ENCODE data around the gene RNF225.
"Not testable (repeated sequence)": the region's sequence is repeated elsewhere in the genome, so short reads cannot be mapped to it uniquely, and the experiment has no call there.

RNF225 gene

GRCh38 chr19:58362272-58362994 lies 33.0 kb upstream of the RNF225 start, which contains the start of gene ZNF497:
Gene ZNF497, minus strand, starts transcription at chr19:58362751. Its CDS starts 5,116 bp downstream, at chr19:58357635.
- peak; percentile 98 for DNase-seq

DNA sequence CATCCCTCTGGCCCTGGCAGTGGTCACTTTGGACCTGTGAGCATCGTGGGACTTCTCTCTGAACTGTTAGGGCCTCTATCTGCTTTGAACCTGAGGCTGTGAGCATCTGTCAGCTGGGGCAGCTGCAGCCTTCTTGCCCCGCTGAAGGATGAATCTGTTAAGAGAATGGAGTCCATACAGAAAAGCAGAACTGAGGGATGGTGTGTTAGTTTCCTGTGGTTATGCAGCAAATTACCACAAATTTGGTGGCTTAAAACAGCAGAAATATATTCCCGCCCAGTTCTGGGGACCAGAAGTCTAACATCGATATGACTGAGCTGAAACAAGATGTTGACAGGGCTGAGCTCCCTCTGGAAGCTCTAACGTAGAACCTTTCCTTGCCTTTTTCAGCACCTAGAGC lies 31.3 kb upstream of the RNF225 start:
- no peak for DNase-seq

- no peak for DNase-seq
Measured at GRCh38 chr19:58366585-58367430, 28.6 kb upstream of the RNF225 start.

DNA sequence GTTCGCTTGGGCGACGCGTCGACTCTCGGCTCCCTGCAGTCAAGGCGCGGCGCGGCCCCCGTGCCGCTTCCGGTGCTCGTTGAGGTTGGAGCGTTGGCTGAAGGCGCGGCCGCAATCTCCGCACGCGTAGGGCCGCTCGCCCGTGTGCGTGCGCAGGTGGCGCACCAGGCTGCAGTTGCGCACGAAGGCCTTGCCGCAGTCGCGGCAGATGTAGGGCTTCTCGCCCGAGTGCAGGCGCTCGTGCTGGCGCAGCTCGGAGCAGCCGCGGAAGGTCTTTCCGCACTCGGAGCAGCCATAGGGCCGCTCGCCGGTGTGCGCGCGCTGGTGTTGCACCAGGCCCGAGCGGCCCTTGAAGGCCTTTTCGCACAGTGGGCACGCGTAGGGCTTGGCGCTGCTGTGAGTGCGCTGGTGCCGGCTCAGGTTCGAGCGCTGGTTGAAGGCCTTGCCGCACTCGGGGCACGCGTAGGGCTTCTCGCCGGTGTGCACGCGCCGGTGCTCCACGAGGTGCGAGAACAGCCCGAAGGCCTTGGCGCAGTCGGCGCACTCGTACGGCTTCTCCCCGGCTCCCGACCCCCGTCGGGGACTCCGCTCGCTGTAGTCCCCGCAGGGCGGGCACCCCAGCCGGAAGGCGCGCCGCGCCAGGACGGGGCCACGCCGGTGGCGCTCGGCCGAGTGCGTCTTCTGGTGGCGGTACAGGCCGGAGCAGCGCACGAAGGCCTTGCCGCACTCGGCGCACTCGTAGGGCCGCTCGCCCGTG lies 27.6 kb upstream of the RNF225 start:
- no peak for DNase-seq

DNA sequence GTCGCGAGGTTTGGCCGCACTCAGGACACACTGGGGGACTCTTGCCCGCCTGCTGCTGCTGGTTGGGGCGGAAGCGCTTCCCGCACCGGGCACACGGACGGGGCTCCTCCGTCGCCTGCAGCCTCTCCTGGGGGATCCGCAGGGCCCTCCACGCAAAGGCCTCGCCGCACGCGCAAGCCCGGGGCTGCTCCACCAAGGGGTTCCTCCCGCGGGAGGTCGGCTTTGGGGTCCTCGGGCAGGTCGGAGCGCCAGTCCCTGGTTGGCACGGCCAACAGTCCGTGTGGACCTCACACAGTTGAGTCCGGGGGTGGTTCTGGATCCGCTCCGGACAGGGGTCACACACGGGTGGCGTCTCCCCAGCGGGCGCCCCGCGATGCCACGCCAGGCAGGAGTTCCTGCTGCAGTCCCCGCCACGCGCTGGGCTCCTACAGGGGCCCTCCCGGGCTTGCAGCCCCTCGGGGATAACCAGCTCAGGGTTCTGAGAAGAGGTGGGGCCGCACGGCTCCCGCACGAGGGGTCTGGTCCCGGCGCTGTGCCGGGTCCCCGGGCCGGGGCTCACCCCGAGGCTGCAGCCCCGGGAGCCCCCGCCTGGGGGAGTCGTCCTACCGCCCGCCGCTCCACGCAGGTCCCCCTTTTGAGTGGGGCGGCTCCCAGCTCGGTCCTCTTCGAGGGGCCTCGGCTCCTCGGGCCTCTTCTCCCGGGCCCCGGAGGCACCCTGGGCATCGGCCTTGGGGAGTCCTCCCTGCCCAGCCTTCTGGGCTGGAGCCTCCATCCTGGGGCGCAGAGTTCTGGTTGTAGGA lies 26.7 kb upstream of the RNF225 start:
- no peak for DNase-seq

DNA sequence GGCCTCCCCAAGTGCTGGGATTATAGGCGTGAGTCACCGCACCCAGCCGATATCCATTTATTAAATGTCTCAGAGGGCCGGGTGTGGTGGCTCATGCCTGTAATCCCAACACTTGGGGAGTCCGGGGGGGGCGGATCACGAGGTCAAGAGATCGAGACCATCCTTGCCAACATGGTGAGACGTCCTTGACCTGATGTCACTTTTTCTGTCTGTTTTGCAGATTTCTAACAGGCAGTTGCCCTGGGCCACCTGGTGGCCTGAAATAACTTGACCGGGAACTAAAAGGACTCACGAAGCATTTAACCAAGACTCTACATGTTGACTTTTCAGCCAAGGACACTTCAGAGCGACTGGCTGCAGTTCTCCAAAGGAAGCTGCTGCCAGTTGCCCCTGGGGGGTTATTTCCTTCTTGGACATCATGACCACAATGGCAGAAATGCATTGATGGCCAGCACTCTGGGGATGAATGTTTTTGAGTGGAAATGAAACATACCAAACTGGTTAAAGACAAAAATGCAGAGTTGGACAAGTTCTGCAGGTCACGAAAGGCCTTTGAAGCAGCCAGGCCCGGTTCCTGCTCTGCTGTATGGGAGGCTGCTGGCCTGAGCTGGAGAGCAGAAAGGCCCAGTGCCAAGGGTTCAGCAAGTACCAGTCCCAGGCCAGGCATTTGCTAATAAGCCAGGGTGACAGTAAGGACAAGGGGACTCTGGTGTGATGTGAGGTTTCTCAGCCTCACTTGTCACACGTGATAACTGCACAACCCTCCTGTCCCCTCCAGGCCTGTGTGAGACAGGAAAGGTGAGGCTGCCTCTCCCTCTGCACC lies 22.9 kb upstream of the RNF225 start:
- no peak for DNase-seq

DNA sequence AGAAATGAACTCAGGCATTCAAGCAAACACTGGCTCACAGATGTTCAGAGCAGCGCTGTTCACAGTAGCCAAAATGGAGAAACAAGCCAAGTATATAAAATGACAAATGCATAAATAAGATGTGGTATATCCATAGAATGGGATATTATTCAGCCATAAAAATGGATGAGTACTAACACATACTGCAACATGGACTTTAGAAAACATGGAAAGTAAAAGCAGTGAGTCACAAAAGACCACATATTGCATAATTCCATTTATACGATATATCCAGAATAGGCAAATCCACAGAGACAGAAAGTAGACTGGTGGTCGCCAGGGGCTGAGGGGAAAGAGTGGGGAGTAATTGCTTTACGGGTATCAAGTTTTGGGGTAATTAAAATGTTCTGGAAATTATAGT lies 21.3 kb upstream of the RNF225 start:
- DNase-seq = no peak

- DNase-seq = not testable (repeated sequence)
Measured at GRCh38 chr19:58376724-58377123, 18.7 kb upstream of the RNF225 start.

DNA sequence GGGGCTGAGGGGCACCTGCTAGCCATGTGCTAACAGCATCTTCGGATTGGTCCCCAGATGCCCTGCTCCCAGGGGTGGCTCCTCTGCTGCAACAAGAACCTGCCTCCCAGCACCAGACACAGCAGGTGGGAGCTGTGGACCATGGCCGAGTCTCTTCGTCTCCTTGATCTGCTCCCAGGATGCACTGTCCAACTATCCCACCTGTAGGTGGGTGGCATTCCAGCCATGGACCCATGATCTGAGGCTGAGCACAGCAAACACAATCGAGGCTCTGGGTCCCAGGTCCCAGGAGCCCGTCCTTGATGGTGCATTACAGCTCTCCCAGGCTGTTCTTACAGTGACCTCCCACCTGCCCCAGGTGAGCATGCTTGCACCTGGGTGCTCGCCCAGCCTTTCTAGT lies 16.2 kb upstream of the RNF225 start:
- DNase-seq = no peak

GRCh38 chr19:58380037-58380661 lies 15.3 kb upstream of the RNF225 start:
- DNase-seq = no peak

DNA sequence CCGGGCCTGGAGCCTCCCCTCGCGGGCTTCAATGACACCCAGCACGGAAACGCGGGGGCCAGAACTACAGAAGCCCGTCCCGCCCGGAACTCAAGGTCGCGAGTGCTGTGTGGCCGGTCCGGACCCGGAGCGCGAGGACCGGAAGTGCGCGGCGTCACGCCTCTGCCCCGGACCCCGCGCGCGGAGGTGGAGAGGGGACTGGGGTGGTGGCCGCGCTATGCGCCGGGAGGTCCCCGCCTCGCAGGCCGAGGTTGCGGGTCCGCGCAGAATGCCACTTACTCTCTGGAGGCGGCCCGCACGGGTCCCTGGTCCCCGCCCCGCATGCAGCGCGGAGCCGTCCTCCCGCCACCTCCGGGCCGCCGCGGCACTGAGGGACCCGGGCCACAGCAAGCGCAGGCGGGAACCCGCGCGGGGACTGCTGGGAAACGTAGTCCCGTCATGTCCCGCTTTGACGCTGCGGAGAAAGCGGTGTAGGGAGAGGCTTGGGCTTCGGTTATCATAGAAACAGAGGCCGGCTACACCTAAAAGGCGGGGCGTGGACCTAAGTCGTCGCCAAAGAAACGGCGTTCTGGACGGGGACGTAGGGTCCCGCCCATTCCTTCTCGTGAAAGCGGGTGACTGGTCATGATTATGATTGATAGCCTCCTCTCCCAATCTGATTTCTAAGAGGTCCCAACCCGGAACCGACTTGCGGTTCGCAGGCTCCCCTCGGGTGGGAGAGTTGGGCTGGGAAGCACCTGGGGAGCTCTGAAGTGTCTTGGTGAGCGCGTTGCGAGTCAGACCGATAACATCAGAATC lies 14.6 kb upstream of the RNF225 start, which contains the start of gene ZNF837:
TSS of gene ZNF837 (minus strand) at position 369 of the 798 bp plus-strand sequence. CDS start 11,698 bp downstream, outside the sequence.
- DNase-seq = peak; percentile 100

GRCh38 chr19:58381460-58382212 lies 13.8 kb upstream of the RNF225 start:
- DNase-seq = no peak

DNA sequence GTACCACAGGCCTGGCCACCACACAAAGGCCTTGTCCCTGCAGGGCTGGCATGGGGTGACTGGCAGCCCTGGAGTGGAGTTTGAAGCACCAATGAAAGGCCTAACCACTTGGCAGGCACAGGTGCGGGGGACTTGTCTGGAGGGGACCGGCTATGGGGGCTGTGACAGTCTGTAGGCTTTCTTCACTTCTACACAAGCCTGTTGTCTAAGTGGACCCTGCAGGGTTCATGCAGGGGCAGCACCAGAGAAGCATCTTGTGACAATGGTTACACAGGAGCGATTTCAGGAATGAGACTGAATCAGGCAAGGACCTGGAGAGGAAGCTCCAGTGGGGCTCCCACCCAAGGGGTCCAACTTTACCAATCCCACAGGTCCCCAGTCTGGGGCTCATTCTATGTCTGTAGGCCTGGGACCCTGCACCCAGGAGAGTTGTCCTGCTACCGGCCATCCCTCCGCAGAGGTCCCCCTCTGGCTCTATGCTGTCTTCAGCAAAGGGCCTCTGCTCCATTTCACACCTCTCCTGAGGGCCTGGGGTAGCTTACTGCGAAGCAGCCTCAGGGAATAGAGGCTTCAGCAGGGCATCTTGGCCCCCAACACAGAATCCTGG lies 12.4 kb upstream of the RNF225 start:
- DNase-seq = no peak

GRCh38 chr19:58385313-58385890 lies 10.1 kb upstream of the RNF225 start:
- DNase-seq = no peak

DNA sequence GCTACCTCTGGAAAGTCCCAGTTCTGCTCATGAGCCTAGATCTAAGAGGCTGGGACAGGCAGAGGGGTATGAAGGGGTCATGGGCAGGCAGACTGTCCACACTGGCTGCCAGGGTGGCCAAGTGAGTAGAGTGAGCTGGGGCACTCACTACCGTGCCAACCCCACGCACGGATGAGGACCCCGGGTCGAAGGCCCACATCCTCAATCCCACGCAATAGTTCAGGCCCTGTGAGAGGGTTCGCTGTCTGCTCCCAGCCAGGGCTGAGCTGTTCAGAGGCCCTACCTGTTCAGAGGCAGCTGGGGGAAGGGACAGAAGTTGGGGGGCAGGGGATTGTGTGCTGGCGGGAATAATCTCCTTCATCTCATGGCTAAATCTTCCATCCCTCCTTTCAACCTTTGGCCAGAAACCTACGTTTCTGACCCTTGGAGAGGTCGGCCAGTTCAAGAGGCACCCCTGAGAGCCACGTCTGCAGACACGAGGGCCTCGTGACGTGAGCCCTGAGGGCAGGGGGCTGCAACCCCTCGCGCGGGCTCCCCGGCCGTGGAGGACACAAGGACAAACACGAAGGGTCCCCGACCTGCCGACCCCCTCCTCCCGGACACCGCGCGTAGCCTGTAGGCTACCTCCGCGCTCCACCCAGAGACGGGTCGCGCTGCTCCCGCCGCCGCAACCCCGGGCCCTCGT lies 9.4 kb upstream of the RNF225 start:
- DNase-seq = no peak

GRCh38 chr19:58386576-58387337 lies 8.7 kb upstream of the RNF225 start, which contains the start of gene RPS5:
Gene RPS5, plus strand, starts transcription at chr19:58387269. Its CDS starts 869 bp downstream, at chr19:58388138.
- peak; percentile 99 for DNase-seq

All from CD4-positive, alpha-beta T cell treated with Interferon gamma for 1 hour (primary cell).